H1 (cell line): ENCODE results near the gene CD164L2. TPM values are rescaled to one million over a fixed set of nuclear protein-coding genes. Genes with fewer than 3 reads are reported as not detected.

ENCODE experiments used
- CTCF ChIA-PET: fragments of 300-600 bp; sonication (Branson Sonifier 250); formaldehyde crosslinking; loops from one replicate; lab custom pipeline; 2021; ENCODE audit not compliant: partially characterized antibody; lab: Charles Lee
- POLR2A ChIA-PET: fragments of 300-600 bp; sonication (Branson Sonifier 250); formaldehyde crosslinking; loops from one replicate; lab custom pipeline; 2021; ENCODE audit warnings: inconsistent platforms; ENCODE audit not compliant: partially characterized antibody; lab: Charles Lee
- DNase-seq, 2 experiments: peaks; one replicate each; pipeline versions ENCODE4 v3.0.0 to v3.0.0-alpha.2; 2010 to 2022; ENCODE audit warnings: low spot score in 2 of 2, low read depth in 1 of 2, mixed read lengths in 1 of 2
- FAIRE-seq: peaks from 2 replicates; lab custom pipeline; 2011; peaks lifted over from hg19 to GRCh38; lab: Jason Lieb, UNC
- H2AFZ ChIP-seq: 2 replicates; pipeline ENCODE4 v1.8.1; 2012; ENCODE audit warnings: low read length, inconsistent platforms
- H2AK5ac ChIP-seq: 2 replicates; pipeline ENCODE4 v1.6.1; 2013; ENCODE audit warnings: low read depth, low read length
- H2BK120ac ChIP-seq: replicated peaks from 2 replicates; pipeline ENCODE3; 2013; ENCODE audit warnings: low read depth, low read length, inconsistent platforms
- H2BK12ac ChIP-seq: 2 replicates; pipeline ENCODE4 v1.6.1; 2013; ENCODE audit warnings: low read depth, low read length
- H2BK15ac ChIP-seq: 2 replicates; pipeline ENCODE4 v1.6.1; 2013; ENCODE audit warnings: low read length
- H2BK20ac ChIP-seq: 2 replicates; pipeline ENCODE4 v1.6.1; 2013; ENCODE audit warnings: low read length
- H2BK5ac ChIP-seq: 2 replicates; pipeline ENCODE4 v1.6.1; 2013; ENCODE audit warnings: low read depth, low read length
- H3K14ac ChIP-seq: 2 replicates; pipeline ENCODE4 v1.6.1; 2013; ENCODE audit warnings: inconsistent platforms; ENCODE audit not compliant: insufficient read length
- H3K18ac ChIP-seq: 2 replicates; pipeline ENCODE4 v1.6.1; 2013; ENCODE audit warnings: low read length; ENCODE audit errors: extremely low read depth
- H3K23ac ChIP-seq: 2 replicates; pipeline ENCODE4 v1.6.1; 2013; ENCODE audit warnings: inconsistent platforms; ENCODE audit not compliant: insufficient read length
- H3K23me2 ChIP-seq: 2 replicates; pipeline ENCODE4 v1.6.1; 2013; ENCODE audit warnings: low read depth, low read length
- H3K27ac ChIP-seq: 2 replicates; pipeline ENCODE4 v1.6.1; 2011; ENCODE audit warnings: low read depth, low read length, inconsistent platforms
- H3K27me3 ChIP-seq, 4 experiments: replicated peaks in 1 of 4; 1 replicate in 1 of 4; 2 replicates in 3 of 4; pipeline versions ENCODE4 v1.6.1 to v1.8.1; 2011 to 2013; ENCODE audit warnings: low read length in 3 of 4, mild to moderate bottlenecking in 3 of 4, inconsistent platforms in 2 of 4, mixed read lengths in 2 of 4, moderate library complexity in 1 of 4; ENCODE audit not compliant: control insufficient read depth in 3 of 4, insufficient read depth in 3 of 4; ENCODE audit errors: extremely low read depth in 1 of 4
- H3K36me3 ChIP-seq, 4 experiments: 2 replicates each; pipeline versions ENCODE4 v1.6.1 to v1.8.1; 2011 to 2013; ENCODE audit warnings: mild to moderate bottlenecking in 4 of 4, low read length in 3 of 4, moderate library complexity in 2 of 4, control low read depth in 1 of 4, inconsistent platforms in 1 of 4; ENCODE audit not compliant: insufficient read depth in 4 of 4, control insufficient read depth in 2 of 4
- H3K4ac ChIP-seq: replicated peaks from 2 replicates; pipeline ENCODE3; 2013; ENCODE audit warnings: low read length, low read depth, mixed read lengths, inconsistent platforms; ENCODE audit not compliant: insufficient read length
- H3K4me1 ChIP-seq, 4 experiments: replicated peaks in 1 of 4; 1 replicate in 1 of 4; 2 replicates in 3 of 4; pipeline versions ENCODE4 v1.6.1 to v1.8.1; 2011 to 2013; ENCODE audit warnings: low read length in 3 of 4, inconsistent platforms in 2 of 4, mixed read lengths in 1 of 4; ENCODE audit not compliant: insufficient read depth in 4 of 4, control insufficient read depth in 3 of 4
- H3K4me2 ChIP-seq, 2 experiments: 2 replicates each; pipeline versions ENCODE4 v1.6.1 to v1.8.1; 2011 to 2013; ENCODE audit warnings: low read depth in 2 of 2, low read length in 2 of 2, control low read depth in 1 of 2, inconsistent platforms in 1 of 2, mild to moderate bottlenecking in 1 of 2; ENCODE audit not compliant: insufficient read depth in 1 of 2
- H3K4me3 ChIP-seq, 4 experiments: fragments of 200-600, 300-600 bp in 1 of 4; sonication (generic), shearing (Covaris generic), sonication (Bioruptor Twin) in 1 of 4; 2 replicates each; pipeline versions ENCODE4 v1.5.1 to v1.8.1; 2011 to 2016; ENCODE audit warnings: low read length in 4 of 4, low read depth in 3 of 4, control low read depth in 2 of 4, inconsistent platforms in 2 of 4, mild to moderate bottlenecking in 2 of 4, mixed read lengths in 1 of 4, moderate library complexity in 1 of 4; ENCODE audit not compliant: insufficient read depth in 2 of 4; ENCODE audit errors: extremely low read depth in 1 of 4
- H3K56ac ChIP-seq: replicated peaks from 2 replicates; pipeline ENCODE3; 2013; ENCODE audit warnings: low read depth, mild to moderate bottlenecking, mixed read lengths, low read length, inconsistent platforms; ENCODE audit not compliant: insufficient read length
- H3K79me1 ChIP-seq: 2 replicates; pipeline ENCODE4 v1.6.1; 2013; ENCODE audit warnings: low read depth, low read length, control low read depth
- H3K79me2 ChIP-seq, 2 experiments: 2 replicates each; pipeline versions ENCODE4 v1.6.1 to v1.8.1; 2012 to 2013; ENCODE audit warnings: low read length in 2 of 2, mild to moderate bottlenecking in 2 of 2, inconsistent platforms in 1 of 2; ENCODE audit not compliant: insufficient read depth in 2 of 2, control insufficient read depth in 1 of 2
- H3K9ac ChIP-seq, 4 experiments: replicated peaks in 1 of 4; 1 replicate in 1 of 4; 2 replicates in 3 of 4; pipeline versions ENCODE4 v1.6.1 to v1.8.1; 2011 to 2013; ENCODE audit warnings: low read depth in 3 of 4, low read length in 3 of 4, control low read depth in 2 of 4, mild to moderate bottlenecking in 2 of 4, moderate library complexity in 2 of 4, inconsistent platforms in 1 of 4; ENCODE audit errors: extremely low read depth in 1 of 4
- H3K9me3 ChIP-seq, 2 experiments: 2 replicates each; pipeline versions ENCODE4 v1.6.1 to v1.8.1; 2012 to 2013; ENCODE audit warnings: mild to moderate bottlenecking in 2 of 2, moderate library complexity in 2 of 2, control low read depth in 1 of 2, inconsistent platforms in 1 of 2, low read depth in 1 of 2, low read length in 1 of 2, mixed read lengths in 1 of 2; ENCODE audit not compliant: insufficient read depth in 2 of 2
- H4K20me1 ChIP-seq, 2 experiments: replicated peaks in 1 of 2; 2 replicates each; pipeline versions ENCODE3 to v1.8.1; 2011 to 2013; ENCODE audit warnings: inconsistent platforms in 2 of 2, low read length in 2 of 2, mild to moderate bottlenecking in 1 of 2; ENCODE audit not compliant: insufficient read depth in 2 of 2, control insufficient read depth in 1 of 2
- H4K5ac ChIP-seq: 2 replicates; pipeline ENCODE4 v1.6.1; 2013; ENCODE audit warnings: low read length, low read depth, mixed read lengths, inconsistent platforms; ENCODE audit not compliant: insufficient read length
- H4K8ac ChIP-seq: 2 replicates; pipeline ENCODE4 v1.8.0; 2013; ENCODE audit warnings: mild to moderate bottlenecking, moderate library complexity, low read length, inconsistent platforms; ENCODE audit not compliant: insufficient read depth; ENCODE audit errors: extremely low read depth
- H4K91ac ChIP-seq: replicated peaks from 2 replicates; pipeline ENCODE3; 2013; ENCODE audit warnings: low read length, mixed read lengths, inconsistent platforms; ENCODE audit not compliant: insufficient read length
- RXRA ChIP-seq: IDR thresholded peaks from 2 replicates; pipeline ENCODE4 v1.6.1; 2011; ENCODE audit warnings: low read depth, mild to moderate bottlenecking, low read length, moderate library complexity; ENCODE audit not compliant: insufficient read depth
- WGBS, 2 experiments: shearing (Covaris generic) in 1 of 2; methylation state at CpG; one replicate each; pipeline versions ENCODE4 v1.1.6 to v1.1.7; 2013 to 2015; ENCODE audit warnings: low lambda C conversion rate in 2 of 2, mixed read lengths in 2 of 2, inconsistent platforms in 1 of 2, low coverage in 1 of 2, missing lambda C conversion rate in 1 of 2; ENCODE audit not compliant: insufficient replicate concordance in 2 of 2, insufficient coverage in 1 of 2, insufficient read length in 1 of 2; ENCODE audit errors: extremely low coverage in 1 of 2, missing lambda C conversion rate in 1 of 2; 5-methylcytosine and 5-hydroxymethylcytosine counted together
- polyA plus RNA-seq, 7 experiments: library from polyadenylated mRNA; depleted of rRNA in 3 of 7; stranded (reverse) in 5 of 7; unstranded in 2 of 7; fragments of >200 nt in 5 of 7; fragments of 200-250 nt in 2 of 7; gene quantifications; 1 replicate in 5 of 7; 2 replicates in 1 of 7; 4 replicates in 1 of 7; pipeline versions ENCODE4 v1.2.1 to v1.2.3, GENCODE V29; 2011 to 2013; ENCODE audit warnings: missing spikeins in 2 of 7, mixed read lengths in 2 of 7
- total RNA-seq: library from RNA; stranded (reverse); fragmentation: NEBNext Ultra II Directional; extraction: Animal tissue kit (Norgen Biotek cat#: 25700); gene quantifications from 2 replicates; pipeline ENCODE4 v1.2.1, GENCODE V29; 2021

Gene CD164L2
- total and polyA plus RNA-seq, 2 of the 8 experiments (the other 6 are each of a cell fraction or from before 2014, with no cell fraction given) = 3.3 TPM

- peaks cover 2 to 6% of the 10 kb centered on the region in 2 experiments for H4K20me1 ChIP-seq
- no peak overlapping the region for H4K5ac ChIP-seq
- ChIA-PET POLR2A (interaction anchor here (1.3 to 1.6 kb wide), 4 partner anchors 41 to 213 kb away, joined by 3 to 5 read pairs (median 3); no protein-coding TSS in a partner anchor), CTCF (interaction anchor here (0.7 to 37.8 kb wide), 36 partner anchors 6 to 321 kb away, joined by 3 to 863 read pairs (median 5); partner anchors contain the start of genes FCN3, GPR3, MAP3K6 and SYTL1)
- H3K9ac ChIP-seq = no peak overlapping the region
- no peak overlapping the region for H3K4me2 ChIP-seq
- no peak overlapping the region for H4K91ac ChIP-seq
- no peak for TF ChIP-seq RXRA
- 0 out of 2 replicates have a peak overlapping the region, but pooled peaks have one; percentile 24 for H2BK5ac ChIP-seq
- H3K4ac ChIP-seq = peak overlapping the region; percentile 3
- H3K4me3 ChIP-seq = no peak overlapping the region
- H3K23me2 ChIP-seq = peaks cover 13% of the 10 kb centered on the region
- no peak overlapping the region for H2BK20ac ChIP-seq
- peak overlapping the region; percentile 97; the same call in 1 of the 2 replicates for H2BK15ac ChIP-seq
- H2AFZ ChIP-seq = no peak overlapping the region
- WGBS, 2 experiments = 96% methylated on average over 9 of the region's 9 CpGs; no CpG with 5 or more reads in 1 of the 2 experiments
- no peak overlapping the region for H3K18ac ChIP-seq
- DNase-seq (no peak), FAIRE-seq (no peak)
- no peaks in the 10 kb centered on the region for H3K9me3 ChIP-seq
- no peak overlapping the region for H2BK120ac ChIP-seq
- H3K79me2 ChIP-seq = no peaks in the 10 kb centered on the region
- no peak overlapping the region for H3K56ac ChIP-seq
- H3K23ac ChIP-seq = no peak overlapping the region
- no peak overlapping the region for H4K8ac ChIP-seq
- no peaks in the 10 kb centered on the region for H3K79me1 ChIP-seq
- no peak overlapping the region for H3K14ac ChIP-seq
- no peaks in the 10 kb centered on the region for H3K36me3 ChIP-seq
- no peaks in the 10 kb centered on the region for H3K27me3 ChIP-seq
- H2AK5ac ChIP-seq = peak overlapping the region; percentile 29; the same call in 1 of the 2 replicates
- peaks cover 0 to 27% (median 15%) of the 10 kb centered on the region in 4 experiments; a peak in 6 of 7 replicates for H3K4me1 ChIP-seq
- H3K27ac ChIP-seq = no peak overlapping the region
- H2BK12ac ChIP-seq = 0 out of 2 replicates have a peak overlapping the region, but pooled peaks have one; percentile 1
Measured at GRCh38 chr1:27394282-27394658, 11.1 kb upstream of the CD164L2 start.
